Erythroblast (primary cell): ENCODE measurements around the gene PADI6.

Experiments used
- GATA1 ChIP-seq: IDR thresholded peaks from 2 replicates; pipeline ENCODE4 v1.6.1; 2011; ENCODE audit warnings: low read depth, mild to moderate bottlenecking, control low read depth, low read length, moderate library complexity
- POLR2A ChIP-seq: IDR thresholded peaks from 2 replicates; pipeline ENCODE4 v1.6.1; 2011; ENCODE audit warnings: mild to moderate bottlenecking, low read length

DNA sequence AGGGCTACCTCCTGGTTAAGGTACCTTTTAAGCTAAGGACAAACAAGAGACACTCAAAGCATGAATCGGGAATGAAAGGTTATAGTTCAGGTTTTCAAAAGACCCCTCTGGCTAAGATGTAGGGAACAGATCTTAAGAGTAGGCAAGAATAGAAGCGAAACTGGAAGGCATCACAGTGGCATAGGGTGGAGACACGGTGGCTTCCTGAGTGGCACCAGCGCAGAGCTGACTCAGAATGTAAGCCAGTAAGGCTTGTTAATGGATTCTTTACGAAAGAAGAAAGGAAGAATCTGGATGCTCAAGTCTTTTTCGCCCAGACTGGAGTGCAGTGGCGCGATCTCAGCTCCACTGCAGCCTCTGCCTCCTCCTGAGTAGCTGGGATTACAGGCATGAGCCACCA, 21.2 kb downstream of the PADI6 start:
- no peak for TF ChIP-seq POLR2A
- TF ChIP-seq GATA1: no peak
